ENCODE data around the gene AP4E1.

Gene AP4E1

DNA sequence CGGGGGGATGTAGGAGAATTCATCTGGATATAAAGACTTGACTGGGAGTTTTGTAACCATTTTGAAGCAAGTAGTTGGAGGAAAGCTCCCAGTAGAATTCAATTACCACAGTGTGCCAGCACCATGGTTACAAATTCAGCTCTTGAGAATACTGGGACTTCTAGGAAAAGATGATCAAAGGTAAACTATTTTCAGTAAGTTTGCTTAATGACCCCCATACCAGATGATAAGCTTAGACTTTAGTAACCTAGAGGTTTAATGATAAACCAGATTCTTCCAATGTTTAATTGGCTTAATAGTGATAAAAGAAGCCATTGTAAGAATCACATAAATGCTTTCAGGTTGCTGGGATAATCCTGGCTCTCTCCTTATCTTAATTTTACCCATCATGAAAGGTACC is 22.3 kb downstream of the AP4E1 start:
- H3K36me3 ChIP-seq (ENCODE audit: control insufficient read depth in 2 of 2, insufficient read depth in 1 of 2, low read length in 2 of 2), result peaks cover 8 to 21% of the 10 kb centered on the region in 2 experiments; a peak in 2 of 3 replicates
- H3K4me3 ChIP-seq (ENCODE audit: low read depth, low read length), result no peak overlapping the region
- TF ChIP-seq, protein P1, sequence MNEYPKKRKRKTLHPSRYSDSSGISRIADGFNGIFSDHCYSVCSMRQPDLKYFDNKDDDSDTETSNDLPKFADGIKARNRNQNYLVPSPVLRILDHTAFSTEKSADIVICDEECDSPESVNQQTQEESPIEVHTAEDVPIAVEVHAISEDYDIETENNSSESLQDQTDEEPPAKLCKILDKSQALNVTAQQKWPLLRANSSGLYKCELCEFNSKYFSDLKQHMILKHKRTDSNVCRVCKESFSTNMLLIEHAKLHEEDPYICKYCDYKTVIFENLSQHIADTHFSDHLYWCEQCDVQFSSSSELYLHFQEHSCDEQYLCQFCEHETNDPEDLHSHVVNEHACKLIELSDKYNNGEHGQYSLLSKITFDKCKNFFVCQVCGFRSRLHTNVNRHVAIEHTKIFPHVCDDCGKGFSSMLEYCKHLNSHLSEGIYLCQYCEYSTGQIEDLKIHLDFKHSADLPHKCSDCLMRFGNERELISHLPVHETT (tag by site-specific recombination; IDR thresholded peaks at IDR 0.05), result no peak
- TF ChIP-seq ZNF658 (tag by site-specific recombination; IDR thresholded peaks at IDR 0.05) (no peak), RBAK (tag by site-specific recombination; IDR thresholded peaks at IDR 0.05) (no peak)
- POLR2A ChIA-PET, result no interaction called here
- CTCF ChIA-PET, result no interaction called here
- no peaks in the 10 kb centered on the region for H3K9me3 ChIP-seq (ENCODE audit: control insufficient read depth, insufficient read depth, low read depth, low read length)
- H3K27ac ChIP-seq (ENCODE audit: extremely low read depth, low read depth, low read length), result no peak overlapping the region
- no peaks in the 10 kb centered on the region for H3K4me1 ChIP-seq (ENCODE audit: control insufficient read depth, insufficient read depth, low read length)

- H3K4me1 ChIP-seq (ENCODE audit: control insufficient read depth, insufficient read depth, low read length), result no peaks in the 10 kb centered on the region
- H3K4me3 ChIP-seq (ENCODE audit: low read depth, low read length), result no peak overlapping the region
Measured at GRCh38 chr15:50933341-50933740, 24.9 kb downstream of the AP4E1 start.

DNA sequence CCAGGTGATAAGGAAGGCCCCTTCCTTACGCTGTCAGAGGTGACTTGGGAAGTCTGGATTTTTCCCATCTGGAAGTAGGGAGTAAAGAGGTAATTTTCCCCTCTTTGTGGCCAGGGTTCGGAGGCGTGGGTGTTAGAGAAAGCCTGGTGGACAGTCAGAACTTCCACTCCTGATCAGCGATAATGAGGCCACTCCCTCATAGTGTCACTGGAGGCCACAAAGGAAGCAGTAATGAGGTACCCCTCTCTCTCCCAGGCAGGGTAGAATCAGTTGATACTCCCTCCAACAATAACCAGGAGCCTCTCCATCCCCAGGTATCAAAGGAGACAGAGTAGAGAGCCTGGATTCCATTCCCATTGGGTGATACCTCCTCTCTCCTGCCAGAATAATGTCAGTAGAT is 30.0 kb downstream of the AP4E1 start:
- CTCF ChIA-PET, result no interaction called here
- no peaks in the 10 kb centered on the region for H3K9me3 ChIP-seq (ENCODE audit: control insufficient read depth, insufficient read depth, low read depth, low read length)
- POLR2A ChIA-PET, result no interaction called here
- no peaks in the 10 kb centered on the region for H3K36me3 ChIP-seq (ENCODE audit: control insufficient read depth in 2 of 2, insufficient read depth in 1 of 2, low read length in 2 of 2)
- H3K4me3 ChIP-seq (ENCODE audit: low read depth, low read length), result no peak overlapping the region
- peaks cover 6% of the 10 kb centered on the region for H3K4me1 ChIP-seq (ENCODE audit: control insufficient read depth, insufficient read depth, low read length)
- TF ChIP-seq, protein P1 (tag by site-specific recombination; IDR thresholded peaks at IDR 0.05), result no peak
- no peak for TF ChIP-seq ZBTB8A (tag by site-specific recombination; IDR thresholded peaks at IDR 0.05)
- TF ChIP-seq ZIC2 (tag by site-specific recombination; IDR thresholded peaks at IDR 0.05), result no peak
- TF ChIP-seq ZFP41 (tag by site-specific recombination; IDR thresholded peaks at IDR 0.05; ENCODE audit: borderline replicate concordance), result no peak
- TF ChIP-seq ZNF138 (tag by site-specific recombination; IDR thresholded peaks at IDR 0.05; ENCODE audit: borderline replicate concordance), result no peak
- no peak for TF ChIP-seq ZNF169 (tag by site-specific recombination; IDR thresholded peaks at IDR 0.05)
- no peak for TF ChIP-seq ZNF19 (tag by site-specific recombination; IDR thresholded peaks at IDR 0.05; ENCODE audit: low read depth)
- TF ChIP-seq, protein P2, sequence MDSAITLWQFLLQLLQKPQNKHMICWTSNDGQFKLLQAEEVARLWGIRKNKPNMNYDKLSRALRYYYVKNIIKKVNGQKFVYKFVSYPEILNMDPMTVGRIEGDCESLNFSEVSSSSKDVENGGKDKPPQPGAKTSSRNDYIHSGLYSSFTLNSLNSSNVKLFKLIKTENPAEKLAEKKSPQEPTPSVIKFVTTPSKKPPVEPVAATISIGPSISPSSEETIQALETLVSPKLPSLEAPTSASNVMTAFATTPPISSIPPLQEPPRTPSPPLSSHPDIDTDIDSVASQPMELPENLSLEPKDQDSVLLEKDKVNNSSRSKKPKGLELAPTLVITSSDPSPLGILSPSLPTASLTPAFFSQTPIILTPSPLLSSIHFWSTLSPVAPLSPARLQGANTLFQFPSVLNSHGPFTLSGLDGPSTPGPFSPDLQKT (IDR thresholded peaks at IDR 0.05; ENCODE audit: borderline replicate concordance, low read depth, low read length), result no peak
- no peak overlapping the region for H3K27ac ChIP-seq (ENCODE audit: extremely low read depth, low read depth, low read length)

More at GRCh38 chr15:50933341-50933740, 24.9 kb downstream of the AP4E1 start:
- ChIA-PET CTCF (interaction anchor here (0.6 kb wide), 1 partner anchor 47 kb away, joined by 3 read pairs; no protein-coding TSS in a partner anchor), POLR2A (no interaction called here)
- no peak for TF ChIP-seq ZNF670 (tag by site-specific recombination; IDR thresholded peaks at IDR 0.05; ENCODE audit: low read depth)
- TF ChIP-seq ZNF202 (tag by site-specific recombination; IDR thresholded peaks at IDR 0.05; ENCODE audit: borderline replicate concordance), result no peak
- no peak for TF ChIP-seq GLI4 (tag by site-specific recombination; IDR thresholded peaks at IDR 0.05)
- TF ChIP-seq WT1 (tag by site-specific recombination; IDR thresholded peaks at IDR 0.05), result no peak
- TF ChIP-seq, protein P1 (tag by site-specific recombination; IDR thresholded peaks at IDR 0.05), result no peak
- no peak for TF ChIP-seq GLIS1 (tag by site-specific recombination; IDR thresholded peaks at IDR 0.05)
- no peak for TF ChIP-seq ZNF391 (tag by site-specific recombination; IDR thresholded peaks at IDR 0.05; ENCODE audit: borderline replicate concordance, low read depth)
- no peak overlapping the region for H3K27ac ChIP-seq (ENCODE audit: extremely low read depth, low read depth, low read length)
- H3K9me3 ChIP-seq (ENCODE audit: control insufficient read depth, insufficient read depth, low read depth, low read length), result no peaks in the 10 kb centered on the region
- H3K36me3 ChIP-seq (ENCODE audit: control insufficient read depth in 2 of 2, insufficient read depth in 1 of 2, low read length in 2 of 2), result peaks cover 5 to 9% of the 10 kb centered on the region in 2 experiments; a peak in 2 of 3 replicates
